22Rv1 (cell line): Measurements from ENCODE around the gene ERGIC1.

Experiments
- H3K27ac ChIP-seq: fragments of 450-650 bp; 2 replicates; pipeline ENCODE4 v1.5.1; 2017
- CTCF ChIP-seq: fragments of 450-650 bp; IDR thresholded peaks from 2 replicates; pipeline ENCODE4 v1.5.1; 2017; ENCODE audit warnings: mild to moderate bottlenecking
- ZFX ChIP-seq: fragments of 450-650 bp; IDR thresholded peaks from 2 replicates; pipeline ENCODE4 v1.6.1; 2017; ENCODE audit warnings: antibody characterized with exemption, borderline replicate concordance

ERGIC1 gene

GRCh38 chr5:172984244-172984953, 150.3 kb downstream of the ERGIC1 start:
- H3K27ac ChIP-seq: peak overlapping the region; percentile 71
- TF ChIP-seq ZFX (no peak), CTCF (peak; percentile 45)

- TF ChIP-seq ZFX: no peak
- no peak for TF ChIP-seq CTCF
- no peak overlapping the region; the same call in 1 of the 2 replicates for H3K27ac ChIP-seq
Measured at GRCh38 chr5:172985596-172985995, 151.5 kb downstream of the ERGIC1 start.

- no peak for TF ChIP-seq CTCF
- no peak overlapping the region for H3K27ac ChIP-seq
Measured at GRCh38 chr5:172988276-172988675, 154.2 kb downstream of the ERGIC1 start.

GRCh38 chr5:172990776-172991175, 156.7 kb downstream of the ERGIC1 start:
- no peak for TF ChIP-seq CTCF
- TF ChIP-seq ZFX: no peak

GRCh38 chr5:172994405-172994804, 160.4 kb downstream of the ERGIC1 start:
- H3K27ac ChIP-seq: no peak overlapping the region
- TF ChIP-seq CTCF (no peak), ZFX (no peak)

More at GRCh38 chr5:172990776-172991175, 156.7 kb downstream of the ERGIC1 start:
- H3K27ac ChIP-seq: no peak overlapping the region

GRCh38 chr5:172999372-172999973, 165.4 kb downstream of the ERGIC1 start:
- peak overlapping the region; percentile 43 for H3K27ac ChIP-seq
- TF ChIP-seq CTCF (no peak), ZFX (no peak)

- TF ChIP-seq CTCF: no peak
- TF ChIP-seq ZFX: no peak
- peak overlapping the region; percentile 43 for H3K27ac ChIP-seq
Measured at GRCh38 chr5:172999974-173000373, 165.9 kb downstream of the ERGIC1 start.
